ENCODE results near the gene CAPSL.

- TF ChIP-seq NFIC (IDR thresholded peaks at IDR 0.05) = no peak
- TF ChIP-seq REST (IDR thresholded peaks at IDR 0.05; ENCODE audit: low read depth) = no peak
- TF ChIP-seq EP300 (IDR thresholded peaks at IDR 0.05; ENCODE audit: borderline replicate concordance) = no peak
- TF ChIP-seq TEAD4 (IDR thresholded peaks at IDR 0.05) = no peak
Observed at GRCh38 chr5:35974570-35974969, 36.1 kb upstream of the CAPSL start.
